CD4-positive, alpha-beta T cell (primary cell): ENCODE data around the gene FHOD3. TPM values are rescaled to one million over a fixed set of nuclear protein-coding genes. Genes with fewer than 3 reads are reported as not detected.

Source experiments
- ATAC-seq: fragments of 200-7000 bp; cut with Tn5 transposase; one replicate; pipeline ENCODE4 v1.10.0; 2022; ENCODE audit warnings: mild to moderate bottlenecking; ENCODE audit not compliant: poor library complexity
- CTCF ChIA-PET: fragments of 350-600 bp; sonication (Branson Sonifier 250); formaldehyde crosslinking; loops from one replicate; lab custom pipeline; 2021; ENCODE audit warnings: antibody characterized with exemption, inconsistent platforms; lab: Charles Lee
- POLR2A ChIA-PET: fragments of 350-600 bp; sonication (Branson Sonifier 250); formaldehyde crosslinking; loops from one replicate; lab custom pipeline; 2021; ENCODE audit warnings: antibody characterized with exemption, inconsistent platforms; lab: Charles Lee
- DNase-seq, 14 experiments: peaks; one replicate each; pipeline ENCODE4 v3.0.0-alpha.2; 2013 to 2020; ENCODE audit warnings: mixed read lengths in 2 of 14
- H3K27ac ChIP-seq, 2 donors: one replicate each; pipeline versions ENCODE4 v1.5.1 to v1.7.0; 2013; ENCODE audit warnings: low read length in 2 of 2, low read depth in 1 of 2, mild to moderate bottlenecking in 1 of 2
- H3K27me3 ChIP-seq, 2 experiments: 1 replicate in 1 of 2; 2 replicates in 1 of 2; pipeline versions ENCODE4 v1.6.1 to v1.7.0; 2013; ENCODE audit warnings: low read length in 2 of 2, control low read depth in 1 of 2, mild to moderate bottlenecking in 1 of 2, moderate library complexity in 1 of 2; ENCODE audit not compliant: insufficient read depth in 2 of 2, control insufficient read depth in 1 of 2
- H3K36me3 ChIP-seq: one replicate; pipeline ENCODE4 v1.6.1; 2013; ENCODE audit warnings: low read length, control low read depth; ENCODE audit not compliant: insufficient read depth
- H3K4me1 ChIP-seq: one replicate; pipeline ENCODE4 v1.6.1; 2013; ENCODE audit warnings: low read length, control low read depth; ENCODE audit not compliant: insufficient read depth
- H3K4me3 ChIP-seq: one replicate; pipeline ENCODE4 v1.5.1; 2013; ENCODE audit warnings: mild to moderate bottlenecking, low read length, moderate library complexity
- H3K9me3 ChIP-seq, 2 experiments: 1 replicate in 1 of 2; 2 replicates in 1 of 2; pipeline versions ENCODE4 v1.6.1 to v1.7.0; 2013; ENCODE audit warnings: low read length in 2 of 2, mild to moderate bottlenecking in 2 of 2, control low read depth in 1 of 2, moderate library complexity in 1 of 2; ENCODE audit not compliant: control insufficient read depth in 1 of 2, insufficient read depth in 1 of 2
- H3K27ac Mint-ChIP-seq: one replicate; pipeline ENCODE4 v1.8.0; 2020; ENCODE audit warnings: mixed read lengths
- H3K27me3 Mint-ChIP-seq: one replicate; pipeline ENCODE4 v1.8.0; 2021; ENCODE audit warnings: mixed read lengths
- H3K36me3 Mint-ChIP-seq: one replicate; pipeline ENCODE4 v1.8.0; 2021; ENCODE audit warnings: low read depth, mixed read lengths
- H3K4me1 Mint-ChIP-seq: one replicate; pipeline ENCODE4 v1.8.0; 2021; ENCODE audit warnings: low read depth, mixed read lengths
- H3K4me3 Mint-ChIP-seq: one replicate; pipeline ENCODE4 v1.8.0; 2020; ENCODE audit warnings: mild to moderate bottlenecking, mixed read lengths
- H3K9me3 Mint-ChIP-seq: one replicate; pipeline ENCODE4 v1.8.0; 2020; ENCODE audit warnings: mixed read lengths
- intact Hi-C, 2 experiments: fragments of 100-400 bp; cut with DNase I in 1 of 2; cut with micrococcal nuclease in 1 of 2; formaldehyde crosslinking; loops; one replicate each; pipeline versions ENCODE4 v1.15.1 to v1.9.0; 2023 to 2025; cut with DNase I, micrococcal nuclease
- total RNA-seq, 174 experiments: library from RNA in 2 of 174; stranded (reverse) in 2 of 174; gene quantifications; one replicate each; pipeline ENCODE4 v1.2.3 and lab custom pipeline; 2021 to 2026
- TF ChIP-seq, protein P1 (sequence below): fragments of 200-600 bp; IDR thresholded peaks from one replicate; pipeline ENCODE4 v1.8.0; 2022; ENCODE audit warnings: antibody characterized with exemption, mild to moderate bottlenecking

Gene FHOD3
- total RNA-seq, 2 experiments from 2014 or later, result not detected

DNA sequence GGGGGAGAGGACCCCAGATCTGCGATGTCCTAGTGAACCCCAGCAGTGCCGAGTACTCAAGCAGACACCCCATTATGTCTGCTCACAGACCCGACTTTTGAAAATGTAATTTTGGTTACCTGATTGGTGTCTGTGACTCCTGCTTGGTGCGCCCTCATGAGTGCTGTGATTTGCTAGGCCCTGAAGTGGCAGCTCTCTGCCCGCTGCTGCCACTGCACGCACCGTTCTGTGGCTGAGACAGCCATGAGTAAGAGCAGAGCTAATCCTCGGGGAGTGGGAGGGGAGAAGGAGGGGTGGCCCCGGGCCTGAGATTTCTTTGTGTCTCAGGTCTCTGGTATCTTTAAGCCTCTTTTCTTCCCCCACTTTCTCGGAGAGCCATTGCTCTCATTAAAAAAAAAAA is 18.2 kb downstream of the FHOD3 start:
- Histone ChIP-seq H3K4me1 (no peaks in the 10 kb centered on the region), H3K4me3 (no peak overlapping the region), H3K9me3 (peaks cover 0 to 7% of the 10 kb centered on the region in 2 experiments), H3K27me3 (peaks cover 7 to 10% of the 10 kb centered on the region in 2 experiments), H3K27ac (no peak overlapping the region), H3K36me3 (no peaks in the 10 kb centered on the region)
- Mint-ChIP-seq H3K27ac (no peak overlapping the region), H3K4me1 (no peaks in the 10 kb centered on the region), H3K36me3 (no peaks in the 10 kb centered on the region), H3K27me3 (peaks cover 33% of the 10 kb centered on the region), H3K9me3 (peaks cover 12% of the 10 kb centered on the region), H3K4me3 (no peak overlapping the region)
- POLR2A ChIA-PET, result no interaction called here
- TF ChIP-seq, protein P1, sequence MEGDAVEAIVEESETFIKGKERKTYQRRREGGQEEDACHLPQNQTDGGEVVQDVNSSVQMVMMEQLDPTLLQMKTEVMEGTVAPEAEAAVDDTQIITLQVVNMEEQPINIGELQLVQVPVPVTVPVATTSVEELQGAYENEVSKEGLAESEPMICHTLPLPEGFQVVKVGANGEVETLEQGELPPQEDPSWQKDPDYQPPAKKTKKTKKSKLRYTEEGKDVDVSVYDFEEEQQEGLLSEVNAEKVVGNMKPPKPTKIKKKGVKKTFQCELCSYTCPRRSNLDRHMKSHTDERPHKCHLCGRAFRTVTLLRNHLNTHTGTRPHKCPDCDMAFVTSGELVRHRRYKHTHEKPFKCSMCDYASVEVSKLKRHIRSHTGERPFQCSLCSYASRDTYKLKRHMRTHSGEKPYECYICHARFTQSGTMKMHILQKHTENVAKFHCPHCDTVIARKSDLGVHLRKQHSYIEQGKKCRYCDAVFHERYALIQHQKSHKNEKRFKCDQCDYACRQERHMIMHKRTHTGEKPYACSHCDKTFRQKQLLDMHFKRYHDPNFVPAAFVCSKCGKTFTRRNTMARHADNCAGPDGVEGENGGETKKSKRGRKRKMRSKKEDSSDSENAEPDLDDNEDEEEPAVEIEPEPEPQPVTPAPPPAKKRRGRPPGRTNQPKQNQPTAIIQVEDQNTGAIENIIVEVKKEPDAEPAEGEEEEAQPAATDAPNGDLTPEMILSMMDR, result no peak
- DNase-seq (no peak), ATAC-seq (no peak)
- intact Hi-C loops, result no loop called here
- CTCF ChIA-PET, result no interaction called here

DNA sequence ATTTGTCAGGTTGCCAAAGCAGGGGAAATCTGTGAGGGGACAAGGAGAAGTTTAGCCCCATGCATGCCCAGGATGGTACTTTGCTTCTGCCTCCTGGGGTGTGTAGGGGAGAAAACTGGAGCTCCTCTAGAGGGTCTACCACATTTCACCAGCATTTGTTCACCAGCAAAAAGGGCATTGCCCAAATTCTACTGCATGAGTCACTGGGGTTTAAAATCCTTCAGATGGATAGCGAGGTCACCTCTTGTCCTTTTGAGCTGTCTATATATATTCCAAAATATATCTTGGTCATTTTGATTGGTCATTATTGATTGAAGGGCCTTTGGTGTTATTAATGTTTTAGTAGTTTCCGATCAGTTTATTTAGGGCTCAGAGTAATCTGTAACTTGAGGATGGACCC is 18.7 kb downstream of the FHOD3 start:
- ChIA-PET POLR2A (no interaction called here), CTCF (no interaction called here)
- no peaks in the 10 kb centered on the region for H3K4me1 ChIP-seq
- H3K27ac ChIP-seq, result no peak overlapping the region
- intact Hi-C loops, result no loop called here
- H3K4me3 ChIP-seq, result no peak overlapping the region
- no peak for ATAC-seq
- H3K9me3 ChIP-seq, result peaks cover 0 to 7% of the 10 kb centered on the region in 2 experiments
- TF ChIP-seq, protein P1, result no peak
- H3K36me3 ChIP-seq, result no peaks in the 10 kb centered on the region
- Mint-ChIP-seq H3K36me3 (no peaks in the 10 kb centered on the region), H3K4me3 (no peak overlapping the region), H3K9me3 (peaks cover 12% of the 10 kb centered on the region), H3K27ac (no peak overlapping the region), H3K4me1 (no peaks in the 10 kb centered on the region), H3K27me3 (peaks cover 32% of the 10 kb centered on the region)
- DNase-seq, result no peak
- peaks cover 7 to 10% of the 10 kb centered on the region in 2 experiments for H3K27me3 ChIP-seq

DNA sequence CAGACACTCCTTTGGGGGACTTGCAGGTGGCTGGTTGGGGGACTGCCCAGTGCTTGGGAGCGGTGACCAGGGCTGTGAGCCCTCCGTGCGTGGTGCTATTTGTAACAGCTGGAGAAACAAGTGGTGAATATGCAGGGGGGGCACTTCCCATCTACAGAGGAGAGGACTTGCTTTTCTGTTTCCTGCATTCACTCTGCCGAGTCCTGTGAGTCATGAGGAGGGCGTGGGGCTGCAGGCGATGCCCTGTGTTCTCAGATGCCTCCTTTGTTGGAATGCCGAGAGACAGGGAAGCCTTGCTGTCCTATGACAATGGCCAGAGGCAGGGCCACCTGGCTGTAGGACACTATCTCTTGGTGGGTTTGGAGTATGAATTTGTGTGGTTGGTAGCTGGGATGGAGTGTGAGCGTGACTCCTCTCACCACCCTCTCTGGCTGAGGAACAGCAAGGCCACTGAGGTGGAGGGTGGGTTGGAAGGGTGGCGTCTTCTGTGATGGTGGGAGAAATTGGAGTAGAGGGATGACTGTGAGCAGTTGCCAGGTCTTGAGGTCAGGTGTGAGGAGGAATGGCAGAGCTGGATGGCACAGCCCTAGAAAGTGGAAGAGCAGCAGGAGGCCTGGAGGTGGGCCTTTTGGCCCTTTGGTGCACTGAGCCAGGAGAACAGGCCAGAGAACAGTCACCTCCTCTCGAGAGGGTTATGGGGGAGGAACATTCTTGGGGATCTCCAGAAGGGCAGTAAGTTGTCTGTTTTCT is 24.3 kb downstream of the FHOD3 start:
- ATAC-seq (no peak), DNase-seq (no peak)
- Histone ChIP-seq H3K27me3 (peaks cover 16 to 26% of the 10 kb centered on the region in 2 experiments), H3K4me1 (no peaks in the 10 kb centered on the region), H3K36me3 (no peaks in the 10 kb centered on the region), H3K9me3 (peaks cover 5 to 7% of the 10 kb centered on the region in 2 experiments), H3K4me3 (no peak overlapping the region), H3K27ac (no peak overlapping the region)
- Mint-ChIP-seq H3K4me1 (no peaks in the 10 kb centered on the region), H3K9me3 (peaks cover 12% of the 10 kb centered on the region), H3K27me3 (peaks cover 34% of the 10 kb centered on the region), H3K36me3 (no peaks in the 10 kb centered on the region), H3K27ac (no peak overlapping the region), H3K4me3 (no peak overlapping the region)
- TF ChIP-seq, protein P1, result no peak
- ChIA-PET POLR2A (no interaction called here), CTCF (no interaction called here)
- intact Hi-C loops, result no loop called here
